SHP77 (cell line): Measurements from ENCODE around the gene MAGEL2.
"Not testable (repeated sequence)": the region's sequence is repeated elsewhere in the genome, so short reads cannot be mapped to it uniquely, and the experiment has no call there.

ENCODE experiments used
- DNase-seq, 2 experiments: peaks; one replicate each; lab custom pipeline; 2025; lab: John Stamatoyannopoulos, UW

Gene MAGEL2

GRCh38 chr15:23606226-23606625 lies 41.4 kb downstream of the MAGEL2 start:
- DNase-seq: no peak

- DNase-seq: no peak
Measured at GRCh38 chr15:23602124-23602523, 45.5 kb downstream of the MAGEL2 start.

- no peak for DNase-seq
Measured at GRCh38 chr15:23599053-23599452, 48.6 kb downstream of the MAGEL2 start.

GRCh38 chr15:23597278-23597677 lies 50.4 kb downstream of the MAGEL2 start:
- DNase-seq: not testable (repeated sequence)

- no peak for DNase-seq
Measured at GRCh38 chr15:23596736-23597135, 50.9 kb downstream of the MAGEL2 start.

- no peak for DNase-seq
Measured at GRCh38 chr15:23595368-23595767, 52.3 kb downstream of the MAGEL2 start.

GRCh38 chr15:23594252-23594770 lies 53.4 kb downstream of the MAGEL2 start:
- no peak for DNase-seq
